Body of pancreas (tissue), 4 donors: ENCODE measurements around the gene FECH.
"Not testable (repeated sequence)": the region's sequence is repeated elsewhere in the genome, so short reads cannot be mapped to it uniquely, and the experiment has no call there.

Experiments used
- CTCF ChIP-seq, 7 experiments: fragments of 450-650 bp in 4 of 7; fragments of 200-600 bp in 3 of 7; sonication (generic) in 3 of 7; IDR thresholded peaks; one replicate each; pipeline ENCODE4 v1.5.1; 2016 to 2019; ENCODE audit warnings: antibody characterized with exemption in 7 of 7
- POLR2A ChIP-seq, 3 donors: fragments of 450-650 bp; IDR thresholded peaks; one replicate each; pipeline ENCODE4 v1.6.1; 2016; ENCODE audit warnings: antibody characterized with exemption in 3 of 3, mild to moderate bottlenecking in 2 of 3

- not testable (repeated sequence) for TF ChIP-seq POLR2A, CTCF (IDR thresholded peaks at IDR 0.05)
These were observed 64.2 kb downstream of the FECH start for GRCh38 chr18:57522348-57522747.
